H1 (cell line): Measurements from ENCODE around the gene CCDC184. TPM values are rescaled to one million over a fixed set of nuclear protein-coding genes. Genes with fewer than 3 reads are reported as not detected.

Source experiments
- CTCF ChIA-PET: fragments of 300-600 bp; sonication (Branson Sonifier 250); formaldehyde crosslinking; loops from one replicate; lab custom pipeline; 2021; ENCODE audit not compliant: partially characterized antibody; lab: Charles Lee
- POLR2A ChIA-PET: fragments of 300-600 bp; sonication (Branson Sonifier 250); formaldehyde crosslinking; loops from one replicate; lab custom pipeline; 2021; ENCODE audit warnings: inconsistent platforms; ENCODE audit not compliant: partially characterized antibody; lab: Charles Lee
- DNase-seq, 2 experiments: peaks; one replicate each; pipeline versions ENCODE4 v3.0.0 to v3.0.0-alpha.2; 2010 to 2022; ENCODE audit warnings: low spot score in 2 of 2, low read depth in 1 of 2, mixed read lengths in 1 of 2
- FAIRE-seq: peaks from 2 replicates; lab custom pipeline; 2011; peaks lifted over from hg19 to GRCh38; lab: Jason Lieb, UNC
- H2AFZ ChIP-seq: 2 replicates; pipeline ENCODE4 v1.8.1; 2012; ENCODE audit warnings: low read length, inconsistent platforms
- H2AK5ac ChIP-seq: 2 replicates; pipeline ENCODE4 v1.6.1; 2013; ENCODE audit warnings: low read depth, low read length
- H2BK120ac ChIP-seq: replicated peaks from 2 replicates; pipeline ENCODE3; 2013; ENCODE audit warnings: low read depth, low read length, inconsistent platforms
- H2BK12ac ChIP-seq: 2 replicates; pipeline ENCODE4 v1.6.1; 2013; ENCODE audit warnings: low read depth, low read length
- H2BK15ac ChIP-seq: 2 replicates; pipeline ENCODE4 v1.6.1; 2013; ENCODE audit warnings: low read length
- H2BK20ac ChIP-seq: 2 replicates; pipeline ENCODE4 v1.6.1; 2013; ENCODE audit warnings: low read length
- H2BK5ac ChIP-seq: 2 replicates; pipeline ENCODE4 v1.6.1; 2013; ENCODE audit warnings: low read depth, low read length
- H3K14ac ChIP-seq: 2 replicates; pipeline ENCODE4 v1.6.1; 2013; ENCODE audit warnings: inconsistent platforms; ENCODE audit not compliant: insufficient read length
- H3K18ac ChIP-seq: 2 replicates; pipeline ENCODE4 v1.6.1; 2013; ENCODE audit warnings: low read length; ENCODE audit errors: extremely low read depth
- H3K23ac ChIP-seq: 2 replicates; pipeline ENCODE4 v1.6.1; 2013; ENCODE audit warnings: inconsistent platforms; ENCODE audit not compliant: insufficient read length
- H3K23me2 ChIP-seq: 2 replicates; pipeline ENCODE4 v1.6.1; 2013; ENCODE audit warnings: low read depth, low read length
- H3K27ac ChIP-seq: 2 replicates; pipeline ENCODE4 v1.6.1; 2011; ENCODE audit warnings: low read depth, low read length, inconsistent platforms
- H3K27me3 ChIP-seq, 4 experiments: replicated peaks in 1 of 4; 1 replicate in 1 of 4; 2 replicates in 3 of 4; pipeline versions ENCODE4 v1.6.1 to v1.8.1; 2011 to 2013; ENCODE audit warnings: low read length in 3 of 4, mild to moderate bottlenecking in 3 of 4, inconsistent platforms in 2 of 4, mixed read lengths in 2 of 4, moderate library complexity in 1 of 4; ENCODE audit not compliant: control insufficient read depth in 3 of 4, insufficient read depth in 3 of 4; ENCODE audit errors: extremely low read depth in 1 of 4
- H3K36me3 ChIP-seq, 4 experiments: 2 replicates each; pipeline versions ENCODE4 v1.6.1 to v1.8.1; 2011 to 2013; ENCODE audit warnings: mild to moderate bottlenecking in 4 of 4, low read length in 3 of 4, moderate library complexity in 2 of 4, control low read depth in 1 of 4, inconsistent platforms in 1 of 4; ENCODE audit not compliant: insufficient read depth in 4 of 4, control insufficient read depth in 2 of 4
- H3K4ac ChIP-seq: replicated peaks from 2 replicates; pipeline ENCODE3; 2013; ENCODE audit warnings: low read length, low read depth, mixed read lengths, inconsistent platforms; ENCODE audit not compliant: insufficient read length
- H3K4me1 ChIP-seq, 4 experiments: replicated peaks in 1 of 4; 1 replicate in 1 of 4; 2 replicates in 3 of 4; pipeline versions ENCODE4 v1.6.1 to v1.8.1; 2011 to 2013; ENCODE audit warnings: low read length in 3 of 4, inconsistent platforms in 2 of 4, mixed read lengths in 1 of 4; ENCODE audit not compliant: insufficient read depth in 4 of 4, control insufficient read depth in 3 of 4
- H3K4me2 ChIP-seq, 2 experiments: 2 replicates each; pipeline versions ENCODE4 v1.6.1 to v1.8.1; 2011 to 2013; ENCODE audit warnings: low read depth in 2 of 2, low read length in 2 of 2, control low read depth in 1 of 2, inconsistent platforms in 1 of 2, mild to moderate bottlenecking in 1 of 2; ENCODE audit not compliant: insufficient read depth in 1 of 2
- H3K4me3 ChIP-seq, 4 experiments: fragments of 200-600, 300-600 bp in 1 of 4; sonication (generic), shearing (Covaris generic), sonication (Bioruptor Twin) in 1 of 4; 2 replicates each; pipeline versions ENCODE4 v1.5.1 to v1.8.1; 2011 to 2016; ENCODE audit warnings: low read length in 4 of 4, low read depth in 3 of 4, control low read depth in 2 of 4, inconsistent platforms in 2 of 4, mild to moderate bottlenecking in 2 of 4, mixed read lengths in 1 of 4, moderate library complexity in 1 of 4; ENCODE audit not compliant: insufficient read depth in 2 of 4; ENCODE audit errors: extremely low read depth in 1 of 4
- H3K56ac ChIP-seq: replicated peaks from 2 replicates; pipeline ENCODE3; 2013; ENCODE audit warnings: low read depth, mild to moderate bottlenecking, mixed read lengths, low read length, inconsistent platforms; ENCODE audit not compliant: insufficient read length
- H3K79me1 ChIP-seq: 2 replicates; pipeline ENCODE4 v1.6.1; 2013; ENCODE audit warnings: low read depth, low read length, control low read depth
- H3K79me2 ChIP-seq, 2 experiments: 2 replicates each; pipeline versions ENCODE4 v1.6.1 to v1.8.1; 2012 to 2013; ENCODE audit warnings: low read length in 2 of 2, mild to moderate bottlenecking in 2 of 2, inconsistent platforms in 1 of 2; ENCODE audit not compliant: insufficient read depth in 2 of 2, control insufficient read depth in 1 of 2
- H3K9ac ChIP-seq, 4 experiments: replicated peaks in 1 of 4; 1 replicate in 1 of 4; 2 replicates in 3 of 4; pipeline versions ENCODE4 v1.6.1 to v1.8.1; 2011 to 2013; ENCODE audit warnings: low read depth in 3 of 4, low read length in 3 of 4, control low read depth in 2 of 4, mild to moderate bottlenecking in 2 of 4, moderate library complexity in 2 of 4, inconsistent platforms in 1 of 4; ENCODE audit errors: extremely low read depth in 1 of 4
- H3K9me3 ChIP-seq, 2 experiments: 2 replicates each; pipeline versions ENCODE4 v1.6.1 to v1.8.1; 2012 to 2013; ENCODE audit warnings: mild to moderate bottlenecking in 2 of 2, moderate library complexity in 2 of 2, control low read depth in 1 of 2, inconsistent platforms in 1 of 2, low read depth in 1 of 2, low read length in 1 of 2, mixed read lengths in 1 of 2; ENCODE audit not compliant: insufficient read depth in 2 of 2
- H4K20me1 ChIP-seq, 2 experiments: replicated peaks in 1 of 2; 2 replicates each; pipeline versions ENCODE3 to v1.8.1; 2011 to 2013; ENCODE audit warnings: inconsistent platforms in 2 of 2, low read length in 2 of 2, mild to moderate bottlenecking in 1 of 2; ENCODE audit not compliant: insufficient read depth in 2 of 2, control insufficient read depth in 1 of 2
- H4K5ac ChIP-seq: 2 replicates; pipeline ENCODE4 v1.6.1; 2013; ENCODE audit warnings: low read length, low read depth, mixed read lengths, inconsistent platforms; ENCODE audit not compliant: insufficient read length
- H4K8ac ChIP-seq: 2 replicates; pipeline ENCODE4 v1.8.0; 2013; ENCODE audit warnings: mild to moderate bottlenecking, moderate library complexity, low read length, inconsistent platforms; ENCODE audit not compliant: insufficient read depth; ENCODE audit errors: extremely low read depth
- H4K91ac ChIP-seq: replicated peaks from 2 replicates; pipeline ENCODE3; 2013; ENCODE audit warnings: low read length, mixed read lengths, inconsistent platforms; ENCODE audit not compliant: insufficient read length
- EGR1 ChIP-seq: IDR thresholded peaks from 2 replicates; pipeline ENCODE4 v1.6.1; 2011; ENCODE audit warnings: low read depth, low read length, borderline replicate concordance
- KDM4A ChIP-seq: IDR thresholded peaks from one replicate; pipeline ENCODE4 v1.7.1; 2012; ENCODE audit warnings: low read depth, mild to moderate bottlenecking, moderate library complexity, low read length, inconsistent platforms; ENCODE audit not compliant: severe bottlenecking
- POU5F1 ChIP-seq: IDR thresholded peaks from 2 replicates; pipeline ENCODE4 v1.6.1; 2011; ENCODE audit warnings: low read depth, mild to moderate bottlenecking, low read length, moderate library complexity
- SAP30 ChIP-seq: fragments of 300-600 bp; sonication (generic); IDR thresholded peaks from 2 replicates; pipeline ENCODE4 v1.7.1; 2012; ENCODE audit warnings: low read length, moderate library complexity, mild to moderate bottlenecking, inconsistent platforms; ENCODE audit not compliant: insufficient read depth, insufficient replicate concordance
- YY1 ChIP-seq: IDR thresholded peaks from 2 replicates; pipeline ENCODE4 v1.6.1; 2011; ENCODE audit warnings: low read depth, mild to moderate bottlenecking, low read length
- WGBS, 2 experiments: shearing (Covaris generic) in 1 of 2; methylation state at CpG; one replicate each; pipeline versions ENCODE4 v1.1.6 to v1.1.7; 2013 to 2015; ENCODE audit warnings: low lambda C conversion rate in 2 of 2, mixed read lengths in 2 of 2, inconsistent platforms in 1 of 2, low coverage in 1 of 2, missing lambda C conversion rate in 1 of 2; ENCODE audit not compliant: insufficient replicate concordance in 2 of 2, insufficient coverage in 1 of 2, insufficient read length in 1 of 2; ENCODE audit errors: extremely low coverage in 1 of 2, missing lambda C conversion rate in 1 of 2; 5-methylcytosine and 5-hydroxymethylcytosine counted together
- polyA plus RNA-seq, 7 experiments: library from polyadenylated mRNA; depleted of rRNA in 3 of 7; stranded (reverse) in 5 of 7; unstranded in 2 of 7; fragments of >200 nt in 5 of 7; fragments of 200-250 nt in 2 of 7; gene quantifications; 1 replicate in 5 of 7; 2 replicates in 1 of 7; 4 replicates in 1 of 7; pipeline versions ENCODE4 v1.2.1 to v1.2.3, GENCODE V29; 2011 to 2013; ENCODE audit warnings: missing spikeins in 2 of 7, mixed read lengths in 2 of 7
- total RNA-seq: library from RNA; stranded (reverse); fragmentation: NEBNext Ultra II Directional; extraction: Animal tissue kit (Norgen Biotek cat#: 25700); gene quantifications from 2 replicates; pipeline ENCODE4 v1.2.1, GENCODE V29; 2021

Gene CCDC184
- total and polyA plus RNA-seq, 2 of the 8 experiments (the other 6 are each of a cell fraction or from before 2014, with no cell fraction given) = 2.2 to 3.0 TPM

DNA sequence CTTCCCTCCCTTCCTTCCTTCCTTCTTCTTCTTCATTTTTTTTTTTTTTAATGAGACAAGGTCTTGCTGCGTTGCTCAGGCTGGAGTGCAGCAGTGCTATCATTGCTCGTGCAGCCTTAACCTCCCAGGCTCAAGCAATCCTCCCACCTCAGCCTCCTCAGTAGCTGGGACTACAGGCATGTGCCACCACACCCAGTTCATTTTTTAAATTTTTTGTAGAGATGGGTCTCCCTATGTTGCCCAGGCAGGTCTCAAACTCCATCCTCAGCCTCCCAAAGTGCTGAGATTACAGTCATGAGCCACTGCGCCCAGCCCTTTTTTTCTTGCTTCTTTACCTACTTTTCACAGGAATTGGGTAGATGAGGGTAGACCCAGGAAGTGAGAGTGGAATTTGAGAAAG, 18.1 kb downstream of the CCDC184 start:
- ChIA-PET POLR2A (interaction anchor here (1.7 kb wide), 1 partner anchor 10 kb away, joined by 4 read pairs; no protein-coding TSS in a partner anchor), CTCF (interaction anchor here (0.6 to 6.0 kb wide), 5 partner anchors 10 to 297 kb away, joined by 3 to 63 read pairs (median 3); partner anchors contain the start of gene VDR)
- H3K4ac ChIP-seq = no peak overlapping the region
- no peak overlapping the region for H2BK12ac ChIP-seq
- H3K4me3 ChIP-seq = no peak overlapping the region
- H3K23me2 ChIP-seq = peaks cover 12% of the 10 kb centered on the region
- H3K27ac ChIP-seq = no peak overlapping the region
- no peaks in the 10 kb centered on the region; a peak in 1 of 8 replicates for H3K36me3 ChIP-seq
- H3K56ac ChIP-seq = no peak overlapping the region
- H4K5ac ChIP-seq = no peak overlapping the region
- H3K23ac ChIP-seq = no peak overlapping the region
- peaks cover 5 to 23% (median 23%) of the 10 kb centered on the region in 4 experiments for H3K27me3 ChIP-seq
- no peak for DNase-seq
- H3K79me2 ChIP-seq = no peaks in the 10 kb centered on the region
- no peak overlapping the region for H2BK120ac ChIP-seq
- H2AK5ac ChIP-seq = no peak overlapping the region
- no peaks in the 10 kb centered on the region for H3K79me1 ChIP-seq
- no peak for FAIRE-seq
- no peak overlapping the region for H2BK5ac ChIP-seq
- no peaks in the 10 kb centered on the region for H4K20me1 ChIP-seq
- H4K8ac ChIP-seq = no peak overlapping the region
- peaks cover 5 to 9% of the 10 kb centered on the region in 2 experiments; a peak in 3 of 4 replicates for H3K9me3 ChIP-seq
- H2BK20ac ChIP-seq = no peak overlapping the region
- TF ChIP-seq KDM4A (no peak), YY1 (no peak), POU5F1 (no peak), EGR1 (no peak), SAP30 (no peak)
- no peak overlapping the region for H3K14ac ChIP-seq
- H3K18ac ChIP-seq = no peak overlapping the region
- H4K91ac ChIP-seq = no peak overlapping the region
- no peak overlapping the region for H3K4me2 ChIP-seq
- H2AFZ ChIP-seq = no peak overlapping the region
- WGBS, 2 experiments = 87% methylated on average over 3 of the region's 3 CpGs; no CpG with 5 or more reads in 1 of the 2 experiments
- H2BK15ac ChIP-seq = no peak overlapping the region
- peaks cover 0 to 2% (median 2%) of the 10 kb centered on the region in 4 experiments; a peak in 2 of 7 replicates for H3K4me1 ChIP-seq
- H3K9ac ChIP-seq = no peak overlapping the region
